HL-60/S4 treated with retinoic acid at 250 ng/mL for 4 days and 3 days (cell line): Measurements from ENCODE around the gene LGALS7.
"Not testable (repeated sequence)": the region's sequence is repeated elsewhere in the genome, so short reads cannot be mapped to it uniquely, and the experiment has no call there.

ENCODE experiments used
- in situ Hi-C: fragments of 300-500 bp; cut with MboI; formaldehyde crosslinking; loops from 2 replicates; pipeline ENCODE4 v1.7.0; 2022; ENCODE audit warnings: low sequenced_read_pairs

The LGALS7 gene

GRCh38 chr19:38800577-38801347 is 27.4 kb upstream of the LGALS7 start:
- in situ Hi-C loops, result no loop called here

GRCh38 chr19:38799104-38799503 is 25.8 kb upstream of the LGALS7 start:
- in situ Hi-C loops, result no loop called here

GRCh38 chr19:38797781-38798180 is 24.5 kb upstream of the LGALS7 start:
- in situ Hi-C loops, result not testable (repeated sequence)

GRCh38 chr19:38796154-38796553 is 22.8 kb upstream of the LGALS7 start:
- in situ Hi-C loops, result no loop called here

GRCh38 chr19:38795549-38795948 is 22.2 kb upstream of the LGALS7 start:
- in situ Hi-C loops, result no loop called here

GRCh38 chr19:38793671-38794070 is 20.4 kb upstream of the LGALS7 start:
- in situ Hi-C loops, result no loop called here

- in situ Hi-C loops, result no loop called here
Measured at GRCh38 chr19:38793177-38793576, 19.9 kb upstream of the LGALS7 start.

- in situ Hi-C loops, result no loop called here
Measured at GRCh38 chr19:38792250-38793111, 19.2 kb upstream of the LGALS7 start.

- in situ Hi-C loops, result not testable (repeated sequence)
Measured at GRCh38 chr19:38791451-38792064, 18.2 kb upstream of the LGALS7 start.

- in situ Hi-C loops, result not testable (repeated sequence)
Measured at GRCh38 chr19:38790507-38791403, 17.4 kb upstream of the LGALS7 start.

GRCh38 chr19:38788478-38789243 is 15.3 kb upstream of the LGALS7 start, which contains the start of gene LGALS7B:
LGALS7B (plus strand) TSS chr19:38789200; CDS start chr19:38789227, 27 bp downstream.
- in situ Hi-C loops, result no loop called here

- in situ Hi-C loops, result no loop called here
Measured at GRCh38 chr19:38786572-38787265, 13.4 kb upstream of the LGALS7 start.

- in situ Hi-C loops, result not testable (repeated sequence)
Measured at GRCh38 chr19:38786061-38786460, 12.7 kb upstream of the LGALS7 start.

- in situ Hi-C loops, result no loop called here
Measured at GRCh38 chr19:38785187-38785699, 11.9 kb upstream of the LGALS7 start.

- in situ Hi-C loops, result no loop called here
Measured at GRCh38 chr19:38784224-38784623, 10.9 kb upstream of the LGALS7 start.

- in situ Hi-C loops, result not testable (repeated sequence)
Measured at GRCh38 chr19:38782212-38782611, 8.9 kb upstream of the LGALS7 start.

GRCh38 chr19:38781058-38781457 is 7.7 kb upstream of the LGALS7 start:
- in situ Hi-C loops, result no loop called here

- in situ Hi-C loops, result no loop called here
Measured at GRCh38 chr19:38780443-38780842, 7.1 kb upstream of the LGALS7 start.

GRCh38 chr19:38778733-38779132 is 5.4 kb upstream of the LGALS7 start:
- in situ Hi-C loops, result no loop called here
